BJ (cell line): ENCODE results near the gene NTRK3. TPM values are rescaled to one million over a fixed set of nuclear protein-coding genes. Genes with fewer than 3 reads are reported as not detected.

ENCODE experiments used
- CTCF ChIA-PET: fragments of 350-600 bp; formaldehyde crosslinking; extraction: SDS; loops from one replicate; lab custom pipeline; 2021; ENCODE audit warnings: antibody characterized with exemption, inconsistent platforms; lab: Yijun Ruan, JAX
- POLR2A ChIA-PET: fragments of 300-600 bp; sonication (Branson Sonifier 250); formaldehyde crosslinking; extraction: SDS; loops from one replicate; lab custom pipeline; 2021; ENCODE audit warnings: antibody characterized with exemption; lab: Charles Lee
- DNase-seq: peaks from one replicate; pipeline ENCODE4 v3.0.0-alpha.2; 2011; ENCODE audit warnings: low read depth
- H3K27me3 ChIP-seq: 2 replicates; pipeline ENCODE4 v1.6.0; 2011; ENCODE audit warnings: low read length; ENCODE audit not compliant: control insufficient read depth, insufficient read depth
- H3K36me3 ChIP-seq: 2 replicates; pipeline ENCODE4 v1.5.1; 2011; ENCODE audit warnings: low read length; ENCODE audit not compliant: control insufficient read depth, insufficient read depth
- H3K4me3 ChIP-seq: 2 replicates; pipeline ENCODE4 v1.5.1; 2011; ENCODE audit warnings: low read depth, mild to moderate bottlenecking, control low read depth, low read length
- CTCF ChIP-seq: IDR thresholded peaks from 2 replicates; pipeline ENCODE4 v1.5.1; 2011; ENCODE audit warnings: low read depth, mild to moderate bottlenecking, control low read depth, inconsistent platforms, low read length, moderate library complexity; ENCODE audit not compliant: insufficient read depth
- polyA plus RNA-seq: library from polyadenylated mRNA; depleted of rRNA; stranded (reverse); fragments of >200 nt; gene quantifications from 2 replicates; pipeline ENCODE4 v1.2.3, GENCODE V29; 2011

NTRK3 gene
- polyA plus RNA-seq, 1 experiment: 0.12 TPM

- POLR2A ChIA-PET: no interaction called here
- no peak for DNase-seq
- CTCF ChIA-PET: no interaction called here
- no peak for TF ChIP-seq CTCF
- Histone ChIP-seq H3K36me3 (no peaks in the 10 kb centered on the region), H3K4me3 (no peak overlapping the region), H3K27me3 (no peaks in the 10 kb centered on the region)
These were observed 337.5 kb downstream of the NTRK3 start for GRCh38 chr15:87919064-87919463.

GRCh38 chr15:87917480-87917879 is 339.1 kb downstream of the NTRK3 start:
- ChIA-PET POLR2A (no interaction called here), CTCF (interaction anchor here (0.6 kb wide), 1 partner anchor 51 kb away, joined by 4 read pairs; no protein-coding TSS in a partner anchor)
- no peak for DNase-seq
- Histone ChIP-seq H3K36me3 (no peaks in the 10 kb centered on the region), H3K27me3 (no peaks in the 10 kb centered on the region), H3K4me3 (no peak overlapping the region)
- no peak for TF ChIP-seq CTCF

- no peak for TF ChIP-seq CTCF
- ChIA-PET POLR2A (no interaction called here), CTCF (no interaction called here)
- H3K36me3 ChIP-seq: no peaks in the 10 kb centered on the region
- DNase-seq: no peak
- no peaks in the 10 kb centered on the region for H3K27me3 ChIP-seq
- H3K4me3 ChIP-seq: no peak overlapping the region
These were observed 340.3 kb downstream of the NTRK3 start for GRCh38 chr15:87916208-87916607.

- H3K4me3 ChIP-seq: no peak overlapping the region
- H3K36me3 ChIP-seq: no peaks in the 10 kb centered on the region
- POLR2A ChIA-PET: no interaction called here
- TF ChIP-seq CTCF: no peak
- H3K27me3 ChIP-seq: no peaks in the 10 kb centered on the region; the same call in 1 of the 2 replicates
- no peak for DNase-seq
- CTCF ChIA-PET: no interaction called here
These were observed 346.2 kb downstream of the NTRK3 start for GRCh38 chr15:87910301-87910700.

GRCh38 chr15:87907676-87908446 is 348.7 kb downstream of the NTRK3 start:
- ChIA-PET CTCF (no interaction called here), POLR2A (no interaction called here)
- DNase-seq: no peak
- no peak for TF ChIP-seq CTCF
- Histone ChIP-seq H3K36me3 (no peaks in the 10 kb centered on the region), H3K27me3 (no peaks in the 10 kb centered on the region; the same call in 1 of the 2 replicates), H3K4me3 (no peak overlapping the region)
